IMR-90 (cell line): ENCODE measurements around the gene ARHGAP24. TPM values are rescaled to one million over a fixed set of nuclear protein-coding genes. Genes with fewer than 3 reads are reported as not detected.

Experiments used
- ATAC-seq: fragments of 200-7000 bp; cut with Tn5 transposase; 2 replicates; pipeline ENCODE4 v1.9.1; 2020; ENCODE audit warnings: low read depth, mild to moderate bottlenecking, moderate library complexity
- BruUV-seq: library from RNA; stranded (reverse); fragments of 400-500 nt; replicated peaks from 2 replicates; lab custom pipeline; 2021; lab: Mats Ljungman, UMichigan
- CTCF ChIA-PET: fragments of 300-600 bp; formaldehyde crosslinking; extraction: SDS; loops from one replicate; lab custom pipeline; 2021; ENCODE audit warnings: antibody characterized with exemption; lab: Yijun Ruan, JAX
- POLR2A ChIA-PET: fragments of 300-600 bp; sonication (Branson Sonifier 250); formaldehyde crosslinking; loops from one replicate; lab custom pipeline; 2022; ENCODE audit warnings: antibody characterized with exemption; ENCODE audit not compliant: unreplicated experiment; lab: Charles Lee
- DNase-seq: peaks from one replicate; pipeline ENCODE4 v3.0.0; 2013
- H2AFZ ChIP-seq: replicated peaks from 2 replicates; pipeline ENCODE3; 2013; ENCODE audit warnings: low read length, mild to moderate bottlenecking; ENCODE audit not compliant: poor library complexity
- H2AK5ac ChIP-seq: 2 replicates; pipeline ENCODE4 v1.6.1; 2013; ENCODE audit warnings: low read depth, low read length, inconsistent platforms
- H2AK9ac ChIP-seq: replicated peaks from 2 replicates; pipeline ENCODE3; 2013; ENCODE audit warnings: mild to moderate bottlenecking, low read depth, low read length, moderate library complexity; ENCODE audit not compliant: poor library complexity
- H2BK120ac ChIP-seq: 2 replicates; pipeline ENCODE4 v1.6.1; 2013; ENCODE audit warnings: low read depth, low read length, inconsistent platforms
- H2BK15ac ChIP-seq: 3 replicates; pipeline ENCODE4 v1.6.1; 2013; ENCODE audit warnings: low read depth, low read length, inconsistent platforms
- H2BK20ac ChIP-seq: 2 replicates; pipeline ENCODE4 v1.6.1; 2013; ENCODE audit warnings: low read depth, mild to moderate bottlenecking, inconsistent platforms, low read length, moderate library complexity
- H2BK5ac ChIP-seq: 2 replicates; pipeline ENCODE4 v1.6.1; 2013; ENCODE audit warnings: mild to moderate bottlenecking, low read depth, low read length, inconsistent platforms; ENCODE audit not compliant: poor library complexity, severe bottlenecking
- H3K14ac ChIP-seq: replicated peaks from 2 replicates; pipeline ENCODE4 v1.6.1; 2013; ENCODE audit warnings: low read depth, low read length, inconsistent platforms
- H3K18ac ChIP-seq: 2 replicates; pipeline ENCODE4 v1.6.1; 2013; ENCODE audit warnings: low read depth, low read length, control low read depth
- H3K23ac ChIP-seq: 2 replicates; pipeline ENCODE4 v1.6.1; 2013; ENCODE audit warnings: low read depth, low read length, inconsistent platforms
- H3K27ac ChIP-seq: 2 replicates; pipeline ENCODE4 v1.5.1; 2013; ENCODE audit warnings: mild to moderate bottlenecking, control low read depth, low read length; ENCODE audit not compliant: insufficient read depth
- H3K27me3 ChIP-seq: 2 replicates; pipeline ENCODE4 v1.6.1; 2013; ENCODE audit warnings: low read length; ENCODE audit not compliant: control insufficient read depth, insufficient read depth
- H3K36me3 ChIP-seq: 2 replicates; pipeline ENCODE4 v1.6.1; 2013; ENCODE audit warnings: low read length, mixed read lengths; ENCODE audit not compliant: control insufficient read depth, insufficient read depth
- H3K4ac ChIP-seq: 2 replicates; pipeline ENCODE4 v1.6.1; 2013; ENCODE audit warnings: low read depth, low read length, inconsistent platforms
- H3K4me1 ChIP-seq: 2 replicates; pipeline ENCODE4 v1.6.1; 2013; ENCODE audit warnings: low read length, mixed read lengths; ENCODE audit not compliant: control insufficient read depth, insufficient read depth
- H3K4me2 ChIP-seq: 2 replicates; pipeline ENCODE4 v1.6.1; 2013; ENCODE audit warnings: low read depth, mild to moderate bottlenecking, control low read depth, low read length, moderate library complexity
- H3K4me3 ChIP-seq: 2 replicates; pipeline ENCODE4 v1.5.1; 2013; ENCODE audit warnings: low read depth, mild to moderate bottlenecking, control low read depth, low read length, moderate library complexity; ENCODE audit not compliant: insufficient read depth
- H3K56ac ChIP-seq: 2 replicates; pipeline ENCODE4 v1.6.1; 2013; ENCODE audit warnings: low read length, inconsistent platforms; ENCODE audit not compliant: insufficient read depth; ENCODE audit errors: extremely low read depth
- H3K79me1 ChIP-seq, 2 experiments: 2 replicates each; pipeline ENCODE4 v1.6.1; 2013; ENCODE audit warnings: low read length in 2 of 2, inconsistent platforms in 1 of 2, low read depth in 1 of 2
- H3K9ac ChIP-seq: 2 replicates; pipeline ENCODE4 v1.6.1; 2013; ENCODE audit warnings: low read depth, low read length, control low read depth
- H3K9me1 ChIP-seq: 2 replicates; pipeline ENCODE4 v1.6.1; 2013; ENCODE audit warnings: low read length, inconsistent platforms; ENCODE audit not compliant: insufficient read depth
- H3K9me3 ChIP-seq: 2 replicates; pipeline ENCODE4 v1.6.1; 2013; ENCODE audit warnings: low read length; ENCODE audit not compliant: control insufficient read depth, insufficient read depth
- H4K20me1 ChIP-seq: 2 replicates; pipeline ENCODE4 v1.6.1; 2013; ENCODE audit warnings: low read length, inconsistent platforms; ENCODE audit not compliant: insufficient read depth
- H4K5ac ChIP-seq: 2 replicates; pipeline ENCODE4 v1.6.1; 2013; ENCODE audit warnings: mild to moderate bottlenecking, low read depth, low read length, control low read depth
- H4K8ac ChIP-seq, 2 experiments: 2 replicates each; pipeline ENCODE4 v1.6.1; 2013; ENCODE audit warnings: low read depth in 2 of 2, low read length in 2 of 2, control low read depth in 1 of 2, inconsistent platforms in 1 of 2
- H4K91ac ChIP-seq: 2 replicates; pipeline ENCODE4 v1.6.1; 2013; ENCODE audit warnings: low read depth, low read length, inconsistent platforms; ENCODE audit not compliant: insufficient read depth
- ELK1 ChIP-seq: fragments of 150-350 bp; IDR thresholded peaks from 2 replicates; pipeline ENCODE4 v1.6.1; 2016; ENCODE audit warnings: low read depth, mild to moderate bottlenecking, low read length, moderate library complexity, borderline replicate concordance
- MAZ ChIP-seq: IDR thresholded peaks from 2 replicates; pipeline ENCODE4 v1.6.1; 2012; ENCODE audit warnings: low read depth, mild to moderate bottlenecking, low read length, improper control_type of control experiment, moderate library complexity, borderline replicate concordance
- MXI1 ChIP-seq: IDR thresholded peaks from 2 replicates; pipeline ENCODE4 v1.6.1; 2012; ENCODE audit warnings: low read depth, mild to moderate bottlenecking, low read length, moderate library complexity, borderline replicate concordance
- NFE2L2 ChIP-seq: fragments of 150-350 bp; IDR thresholded peaks from 2 replicates; pipeline ENCODE4 v1.6.1; 2016; ENCODE audit warnings: low read depth, mild to moderate bottlenecking, low read length
- RAD21 ChIP-seq: IDR thresholded peaks from 2 replicates; pipeline ENCODE4 v1.6.1; 2012; ENCODE audit warnings: low read length, improper control_type of control experiment
- RCOR1 ChIP-seq: IDR thresholded peaks from 2 replicates; pipeline ENCODE4 v1.6.1; 2012; ENCODE audit warnings: mild to moderate bottlenecking, low read length, improper control_type of control experiment; ENCODE audit not compliant: insufficient replicate concordance
- RFX5 ChIP-seq: IDR thresholded peaks from 2 replicates; pipeline ENCODE4 v1.8.0; 2012; ENCODE audit warnings: low read depth, mild to moderate bottlenecking, low read length, moderate library complexity
- WGBS, 2 experiments: methylation state at CpG; one replicate each; pipeline versions ENCODE4 v1.1.5 to v1.1.7; 2013; ENCODE audit warnings: missing lambda C conversion rate in 2 of 2; ENCODE audit not compliant: insufficient read length in 1 of 2; ENCODE audit errors: extremely low coverage in 2 of 2; 5-methylcytosine and 5-hydroxymethylcytosine counted together
- dilution Hi-C: fragments of 300-500 bp; cut with HindIII; formaldehyde crosslinking; loops from one replicate; pipeline ENCODE4 v1.14.3; 2018; ENCODE audit warnings: low sequenced_read_pairs; ENCODE audit not compliant: unreplicated experiment
- in situ Hi-C: fragments of 300-500 bp; cut with MboI; formaldehyde crosslinking; loops from 3 replicates; pipeline ENCODE4 v1.14.3; 2019; ENCODE audit warnings: low sequenced_read_pairs, inconsistent platforms, mixed read lengths
- intact Hi-C: fragments of 100-400 bp; cut with micrococcal nuclease; formaldehyde crosslinking; loops from 2 replicates; pipeline ENCODE4 v1.10.0; 2022
- polyA plus RNA-seq, 3 experiments: library from polyadenylated mRNA; depleted of rRNA; stranded (reverse); fragments of >200 nt; gene quantifications; 2 replicates each; pipeline ENCODE4 v1.2.3, GENCODE V29; 2012; ENCODE audit warnings: low replicate concordance in 1 of 3
- total RNA-seq: library from RNA; depleted of rRNA; stranded (reverse); fragments of >200 nt; gene quantifications from 2 replicates; pipeline ENCODE4 v1.2.3, GENCODE V29; 2012

The ARHGAP24 gene
- total and polyA plus RNA-seq, 2 of the 4 experiments (the other 2 are of a cell fraction), result 11.9 to 24.0 TPM

DNA sequence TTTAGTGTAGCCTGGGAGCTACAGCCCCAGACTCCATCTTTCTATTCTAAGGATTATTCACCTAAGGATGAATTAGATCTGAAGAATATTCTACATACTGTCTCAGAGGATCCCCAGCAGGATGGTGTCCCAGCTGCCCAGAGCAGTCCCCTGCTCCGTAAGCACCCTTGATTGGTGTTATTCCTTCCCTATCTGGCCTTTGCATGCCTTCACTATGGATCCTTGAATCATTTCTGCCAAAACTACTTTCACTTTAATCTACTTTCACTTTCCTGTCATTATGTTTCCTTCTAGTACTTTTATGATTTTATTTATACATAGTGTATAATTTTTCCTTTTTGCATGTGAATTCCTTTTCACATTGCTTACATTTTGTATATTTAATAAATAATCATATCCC, 39.2 kb downstream of the ARHGAP24 start:
- H2AK5ac ChIP-seq, result no peak overlapping the region
- no peak overlapping the region for H3K4ac ChIP-seq
- no CpG with 5 or more reads among the region's 1 CpG for WGBS, 2 experiments
- TF ChIP-seq MXI1 (no peak), RAD21 (no peak), ELK1 (no peak), RCOR1 (no peak), RFX5 (no peak), NFE2L2 (no peak), MAZ (no peak)
- dilution Hi-C loops (no loop called here), intact Hi-C loops (no loop called here), in situ Hi-C loops (no loop called here)
- no peak overlapping the region for H3K9ac ChIP-seq
- H2BK20ac ChIP-seq, result no peak overlapping the region
- no TSS peak for BruUV-seq
- ChIA-PET POLR2A (no interaction called here), CTCF (no interaction called here)
- peak overlapping the region; percentile 86; the same call in 1 of the 2 replicates for H3K4me2 ChIP-seq
- no peak overlapping the region for H3K23ac ChIP-seq
- no peaks in the 10 kb centered on the region for H3K36me3 ChIP-seq
- H2AK9ac ChIP-seq, result no peak overlapping the region
- no peak overlapping the region for H3K56ac ChIP-seq
- H2BK15ac ChIP-seq, result no peak overlapping the region
- no peak overlapping the region for H4K8ac ChIP-seq
- no peak overlapping the region for H2BK5ac ChIP-seq
- no peak overlapping the region for H3K18ac ChIP-seq
- H3K27ac ChIP-seq, result no peak overlapping the region
- H3K27me3 ChIP-seq, result no peaks in the 10 kb centered on the region; the same call in 1 of the 2 replicates
- H3K79me1 ChIP-seq, result no peaks in the 10 kb centered on the region
- H3K4me3 ChIP-seq, result no peak overlapping the region
- H3K9me1 ChIP-seq, result no peaks in the 10 kb centered on the region; the same call in 1 of the 2 replicates
- H3K9me3 ChIP-seq, result no peaks in the 10 kb centered on the region
- H2AFZ ChIP-seq, result no peak overlapping the region
- H4K20me1 ChIP-seq, result no peaks in the 10 kb centered on the region
- no peak overlapping the region for H3K14ac ChIP-seq
- H4K91ac ChIP-seq, result no peak overlapping the region
- DNase-seq (no peak), ATAC-seq (no peak)
- H2BK120ac ChIP-seq, result no peak overlapping the region
- H3K4me1 ChIP-seq, result no peaks in the 10 kb centered on the region
- H4K5ac ChIP-seq, result no peak overlapping the region
